Ishikawa (cell line): ENCODE results near the gene MAST4.

Experiments
- CEBPB ChIP-seq: IDR thresholded peaks from 2 replicates; pipeline ENCODE4 v1.6.1; 2012
- CREB1 ChIP-seq: IDR thresholded peaks from 2 replicates; pipeline ENCODE4 v1.6.1; 2012; ENCODE audit warnings: low read depth
- EGR1 ChIP-seq: IDR thresholded peaks from 2 replicates; pipeline ENCODE4 v1.6.1; 2012
- EP300 ChIP-seq: IDR thresholded peaks from 2 replicates; pipeline ENCODE4 v1.6.1; 2012; ENCODE audit warnings: borderline replicate concordance
- FOXM1 ChIP-seq: IDR thresholded peaks from 2 replicates; pipeline ENCODE4 v1.6.1; 2012; ENCODE audit warnings: low read depth, borderline replicate concordance
- MAX ChIP-seq: IDR thresholded peaks from 2 replicates; pipeline ENCODE4 v1.6.1; 2012
- NFIC ChIP-seq: IDR thresholded peaks from 2 replicates; pipeline ENCODE4 v1.6.1; 2012
- RAD21 ChIP-seq: IDR thresholded peaks from 2 replicates; pipeline ENCODE4 v1.6.1; 2012; ENCODE audit warnings: low read depth
- TAF1 ChIP-seq: IDR thresholded peaks from 2 replicates; pipeline ENCODE4 v1.6.1; 2012; ENCODE audit warnings: low read depth, mild to moderate bottlenecking
- TCF12 ChIP-seq: IDR thresholded peaks from 2 replicates; pipeline ENCODE4 v1.6.1; 2012; ENCODE audit warnings: low read depth
- TEAD4 ChIP-seq: IDR thresholded peaks from 2 replicates; pipeline ENCODE4 v1.6.1; 2012
- YY1 ChIP-seq: IDR thresholded peaks from 2 replicates; pipeline ENCODE4 v1.6.1; 2012; ENCODE audit warnings: low read depth
- ZBTB7A ChIP-seq: IDR thresholded peaks from 2 replicates; pipeline ENCODE4 v1.6.1; 2012; ENCODE audit warnings: low read depth
- TF ChIP-seq, protein P1 (sequence below): IDR thresholded peaks from 2 replicates; pipeline ENCODE4 v1.6.1; 2012; ENCODE audit warnings: low read depth, mild to moderate bottlenecking
- TF ChIP-seq, protein P2 (sequence below): IDR thresholded peaks from 2 replicates; pipeline ENCODE4 v1.6.1; 2012

The MAST4 gene

GRCh38 chr5:67187006-67187715 is 591.0 kb downstream of the MAST4 start:
- no peak for TF ChIP-seq YY1
- TF ChIP-seq EGR1 = no peak
- TF ChIP-seq NFIC = no peak
- TF ChIP-seq CREB1 = no peak
- no peak for TF ChIP-seq TAF1
- TF ChIP-seq, protein P1, sequence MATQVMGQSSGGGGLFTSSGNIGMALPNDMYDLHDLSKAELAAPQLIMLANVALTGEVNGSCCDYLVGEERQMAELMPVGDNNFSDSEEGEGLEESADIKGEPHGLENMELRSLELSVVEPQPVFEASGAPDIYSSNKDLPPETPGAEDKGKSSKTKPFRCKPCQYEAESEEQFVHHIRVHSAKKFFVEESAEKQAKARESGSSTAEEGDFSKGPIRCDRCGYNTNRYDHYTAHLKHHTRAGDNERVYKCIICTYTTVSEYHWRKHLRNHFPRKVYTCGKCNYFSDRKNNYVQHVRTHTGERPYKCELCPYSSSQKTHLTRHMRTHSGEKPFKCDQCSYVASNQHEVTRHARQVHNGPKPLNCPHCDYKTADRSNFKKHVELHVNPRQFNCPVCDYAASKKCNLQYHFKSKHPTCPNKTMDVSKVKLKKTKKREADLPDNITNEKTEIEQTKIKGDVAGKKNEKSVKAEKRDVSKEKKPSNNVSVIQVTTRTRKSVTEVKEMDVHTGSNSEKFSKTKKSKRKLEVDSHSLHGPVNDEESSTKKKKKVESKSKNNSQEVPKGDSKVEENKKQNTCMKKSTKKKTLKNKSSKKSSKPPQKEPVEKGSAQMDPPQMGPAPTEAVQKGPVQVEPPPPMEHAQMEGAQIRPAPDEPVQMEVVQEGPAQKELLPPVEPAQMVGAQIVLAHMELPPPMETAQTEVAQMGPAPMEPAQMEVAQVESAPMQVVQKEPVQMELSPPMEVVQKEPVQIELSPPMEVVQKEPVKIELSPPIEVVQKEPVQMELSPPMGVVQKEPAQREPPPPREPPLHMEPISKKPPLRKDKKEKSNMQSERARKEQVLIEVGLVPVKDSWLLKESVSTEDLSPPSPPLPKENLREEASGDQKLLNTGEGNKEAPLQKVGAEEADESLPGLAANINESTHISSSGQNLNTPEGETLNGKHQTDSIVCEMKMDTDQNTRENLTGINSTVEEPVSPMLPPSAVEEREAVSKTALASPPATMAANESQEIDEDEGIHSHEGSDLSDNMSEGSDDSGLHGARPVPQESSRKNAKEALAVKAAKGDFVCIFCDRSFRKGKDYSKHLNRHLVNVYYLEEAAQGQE = no peak
- TF ChIP-seq, protein P2, sequence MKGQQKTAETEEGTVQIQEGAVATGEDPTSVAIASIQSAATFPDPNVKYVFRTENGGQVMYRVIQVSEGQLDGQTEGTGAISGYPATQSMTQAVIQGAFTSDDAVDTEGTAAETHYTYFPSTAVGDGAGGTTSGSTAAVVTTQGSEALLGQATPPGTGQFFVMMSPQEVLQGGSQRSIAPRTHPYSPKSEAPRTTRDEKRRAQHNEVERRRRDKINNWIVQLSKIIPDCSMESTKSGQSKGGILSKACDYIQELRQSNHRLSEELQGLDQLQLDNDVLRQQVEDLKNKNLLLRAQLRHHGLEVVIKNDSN = no peak

DNA sequence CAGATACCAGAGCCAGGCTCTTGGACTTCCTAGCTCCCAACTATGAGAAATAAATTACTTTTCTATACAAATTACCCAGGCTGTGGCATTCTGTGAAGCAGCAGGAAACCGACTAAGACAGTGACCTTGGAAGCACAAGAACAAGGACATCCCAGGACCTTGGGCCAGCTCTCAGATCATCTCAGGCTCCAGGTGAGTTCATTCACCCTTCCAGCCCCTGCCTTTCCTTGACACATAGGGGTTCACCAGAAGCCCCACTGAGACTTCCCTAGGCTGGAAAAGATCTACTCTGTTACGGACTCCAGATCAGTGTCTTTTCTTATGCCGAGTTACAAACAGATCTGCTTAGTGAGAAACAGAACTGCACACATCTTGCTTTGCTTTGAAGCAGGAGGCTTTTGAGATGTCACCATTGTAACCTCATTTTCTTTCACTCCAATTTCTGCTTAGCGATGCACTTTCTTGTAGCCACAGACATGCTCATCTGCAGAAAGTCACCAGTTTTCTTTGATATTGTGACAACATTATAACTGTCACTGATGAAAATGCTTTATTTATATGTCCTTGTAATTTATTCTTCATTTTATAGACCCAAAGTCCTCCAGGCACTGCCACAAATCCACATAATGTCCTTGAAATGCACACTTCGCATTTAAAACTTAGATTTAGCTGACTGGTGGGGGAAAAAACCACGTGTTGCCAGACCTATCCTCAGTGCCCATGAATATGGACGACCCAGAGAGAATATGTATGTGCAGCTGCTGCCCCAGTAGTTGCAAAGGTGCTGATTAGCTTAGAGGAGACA is 592.3 kb downstream of the MAST4 start:
- TF ChIP-seq MAX (no peak), CREB1 (no peak), NFIC (no peak), YY1 (no peak), TAF1 (no peak), CEBPB (no peak), EP300 (no peak), FOXM1 (no peak), ZBTB7A (no peak), TEAD4 (no peak), TCF12 (no peak), EGR1 (no peak), RAD21 (no peak)
- TF ChIP-seq, protein P1 = no peak
- TF ChIP-seq, protein P2 = no peak

DNA sequence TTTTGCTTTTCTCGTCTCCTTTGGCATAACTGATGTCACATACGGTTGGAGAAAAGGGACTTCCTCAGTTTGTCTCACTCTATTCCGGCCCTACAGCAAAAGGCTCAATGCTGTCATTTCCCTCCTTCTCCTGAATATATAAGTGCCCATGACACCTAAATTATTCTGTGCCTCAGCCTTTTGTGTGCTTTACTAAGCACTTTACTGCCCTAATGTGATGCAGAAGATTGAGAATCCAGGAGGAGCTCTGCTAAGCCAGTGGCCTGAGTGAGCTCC is 592.8 kb downstream of the MAST4 start:
- TF ChIP-seq EGR1 (no peak), TCF12 (no peak), NFIC (no peak), CEBPB (no peak), RAD21 (no peak), TAF1 (no peak), CREB1 (no peak), TEAD4 (no peak), EP300 (no peak), ZBTB7A (no peak), YY1 (no peak), FOXM1 (no peak), MAX (no peak)

DNA sequence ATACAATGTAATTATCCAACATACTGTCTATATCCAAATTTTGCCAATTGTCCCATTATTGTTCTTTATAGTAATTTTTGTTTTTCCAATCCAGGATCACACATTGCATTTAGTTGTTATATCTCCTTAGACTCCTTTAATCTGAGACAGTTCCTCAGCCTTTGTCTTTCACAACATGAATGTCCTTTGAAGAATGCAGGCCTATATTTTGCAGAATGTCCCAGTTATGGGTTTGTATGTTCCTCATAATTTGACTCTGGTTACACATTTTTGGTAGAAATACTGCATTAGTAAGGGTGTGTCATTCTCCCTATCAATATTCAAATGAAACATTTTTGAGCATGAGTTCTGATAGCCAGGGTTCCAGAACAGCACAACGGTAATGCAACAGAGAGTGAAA is 593.7 kb downstream of the MAST4 start:
- no peak for TF ChIP-seq FOXM1
- no peak for TF ChIP-seq TCF12
- TF ChIP-seq MAX = no peak
- no peak for TF ChIP-seq ZBTB7A
- TF ChIP-seq EGR1 = no peak
- TF ChIP-seq TAF1 = no peak
- TF ChIP-seq CREB1 = no peak
- no peak for TF ChIP-seq NFIC
- TF ChIP-seq, protein P2 = no peak
- TF ChIP-seq EP300 = no peak
- TF ChIP-seq RAD21 = no peak
- no peak for TF ChIP-seq YY1
- TF ChIP-seq, protein P1 = no peak
- TF ChIP-seq TEAD4 = no peak
- TF ChIP-seq CEBPB = no peak
